Spleen (tissue), 7 donors: Measurements from ENCODE around the gene FUT4.

Experiments
- CTCF ChIP-seq, 11 experiments: fragments of 200-600 bp in 7 of 11; fragments of 450-650 bp in 4 of 11; sonication (generic) in 4 of 11; IDR thresholded peaks in 8 of 11; conservative IDR thresholded peaks in 3 of 11; 1 replicate in 7 of 11; 2 replicates in 4 of 11; pipeline versions ENCODE4 v1.4.0 to v1.8.0; 2016 to 2021; ENCODE audit warnings: antibody characterized with exemption in 11 of 11, inconsistent platforms in 4 of 11, mild to moderate bottlenecking in 1 of 11
- POLR2A ChIP-seq, 3 donors: fragments of 450-650 bp; IDR thresholded peaks; one replicate each; pipeline ENCODE4 v1.5.1; 2017; ENCODE audit warnings: antibody characterized with exemption in 3 of 3, mild to moderate bottlenecking in 1 of 3
- POLR2AphosphoS5 ChIP-seq, 3 donors: sonication (generic); formaldehyde crosslinking; IDR thresholded peaks; one replicate each; pipeline ENCODE4 v1.5.1; 2017; ENCODE audit warnings: antibody characterized with exemption in 3 of 3
- donor health status: DM: no; HTN: no; CAD: no; lungs with moderate emphysema.
- donor health status: DM: no; HTN: no; CAD: no.
- donor health status: DM: no; HTN: no; CAD: no.

- TF ChIP-seq POLR2AphosphoS5 (IDR thresholded peaks at IDR 0.05) (no peak), CTCF (IDR thresholded peaks at IDR 0.05 in 8 of 11, conservative IDR thresholded peaks at IDR 0.05 in 3 of 11) (no peak), POLR2A (IDR thresholded peaks at IDR 0.05) (no peak)
These were observed 15.6 kb downstream of the FUT4 start for GRCh38 chr11:94559361-94559760.
